Activated naive CD8-positive, alpha-beta T cell treated with anti-CD3 and anti-CD28 coated beads, Interleukin-2, amount 10 ng/mL, durations not matched to agents 7 days and 5 days (primary cell): ENCODE data around the gene APRT. TPM values are rescaled to one million over a fixed set of nuclear protein-coding genes. Genes with fewer than 3 reads are reported as not detected.
"Not testable (repeated sequence)": the region's sequence is repeated elsewhere in the genome, so short reads cannot be mapped to it uniquely, and the experiment has no call there.

Source experiments
- ATAC-seq: fragments of 150-1000 bp; cut with Tn5 transposase; one replicate; pipeline ENCODE4 v1.10.0; 2021; ENCODE audit warnings: low read depth, moderate library complexity
- POLR2A ChIA-PET: fragments of 350-600 bp; sonication (Branson Sonifier 250); formaldehyde crosslinking; loops from one replicate; lab custom pipeline; 2021; ENCODE audit warnings: antibody characterized with exemption; lab: Charles Lee
- DNase-seq: peaks from one replicate; pipeline ENCODE4 v3.0.0; 2021
- H3K27ac Mint-ChIP-seq: one replicate; pipeline ENCODE4 v1.8.0; 2022; ENCODE audit warnings: mild to moderate bottlenecking, mixed read lengths
- H3K27me3 Mint-ChIP-seq: one replicate; pipeline ENCODE4 v1.8.0; 2022; ENCODE audit warnings: mild to moderate bottlenecking, moderate library complexity, mixed read lengths
- H3K36me3 Mint-ChIP-seq: one replicate; pipeline ENCODE4 v1.8.0; 2021; ENCODE audit warnings: mild to moderate bottlenecking, mixed read lengths
- H3K4me1 Mint-ChIP-seq: one replicate; pipeline ENCODE4 v1.8.0; 2021; ENCODE audit warnings: mixed read lengths
- H3K4me3 Mint-ChIP-seq: one replicate; pipeline ENCODE4 v1.8.0; 2022; ENCODE audit warnings: mild to moderate bottlenecking, moderate library complexity, mixed read lengths
- H3K9me3 Mint-ChIP-seq: one replicate; pipeline ENCODE4 v1.8.0; 2021; ENCODE audit warnings: mixed read lengths
- total RNA-seq, 2 experiments: library from RNA; stranded (reverse); gene quantifications; one replicate each; pipeline ENCODE4 v1.2.3, GENCODE V29; 2021

Gene APRT
- total RNA-seq, 2 experiments from 2014 or later: 124 to 139 TPM

DNA sequence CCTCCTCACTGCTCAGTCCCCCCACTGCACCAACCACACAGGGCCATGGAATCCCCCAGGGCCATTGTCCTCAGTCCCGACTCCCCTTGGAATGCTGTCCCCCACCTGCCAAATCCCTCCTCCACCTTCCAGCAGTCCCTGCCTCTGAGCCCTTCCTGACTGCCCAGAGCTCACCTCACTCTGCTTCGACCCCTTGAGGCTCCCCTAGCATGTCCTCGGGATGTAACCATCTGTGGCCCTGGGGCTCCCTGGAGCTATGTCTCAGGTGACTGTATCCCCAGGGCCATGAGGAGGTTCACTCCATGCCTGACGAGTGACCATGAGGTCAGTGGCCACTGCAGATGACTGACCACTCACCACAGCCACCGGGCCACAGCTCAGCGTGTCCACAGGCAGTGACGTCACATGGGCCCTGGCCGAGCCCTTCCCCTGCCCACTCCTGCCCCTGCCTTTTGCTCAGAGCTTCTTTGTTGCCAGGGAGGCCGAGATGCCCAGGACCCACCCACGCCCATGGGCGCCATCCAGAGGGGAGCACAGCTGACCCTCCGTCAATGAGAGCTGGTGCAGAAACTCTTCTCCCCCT lies 19.0 kb downstream of the APRT start:
- POLR2A ChIA-PET: interaction anchor here (1.7 to 3.4 kb wide), 3 partner anchors 8 to 90 kb away, joined by 5 to 14 read pairs (median 7); partner anchors contain the start of gene PIEZO1
- Mint-ChIP-seq H3K36me3 (no peaks in the 10 kb centered on the region), H3K9me3 (no peaks in the 10 kb centered on the region), H3K4me1 (peaks cover 39% of the 10 kb centered on the region), H3K4me3 (peak overlapping the region; percentile 50), H3K27ac (peak overlapping the region; percentile 75), H3K27me3 (no peaks in the 10 kb centered on the region)
- no peak for ATAC-seq
- no peak for DNase-seq

DNA sequence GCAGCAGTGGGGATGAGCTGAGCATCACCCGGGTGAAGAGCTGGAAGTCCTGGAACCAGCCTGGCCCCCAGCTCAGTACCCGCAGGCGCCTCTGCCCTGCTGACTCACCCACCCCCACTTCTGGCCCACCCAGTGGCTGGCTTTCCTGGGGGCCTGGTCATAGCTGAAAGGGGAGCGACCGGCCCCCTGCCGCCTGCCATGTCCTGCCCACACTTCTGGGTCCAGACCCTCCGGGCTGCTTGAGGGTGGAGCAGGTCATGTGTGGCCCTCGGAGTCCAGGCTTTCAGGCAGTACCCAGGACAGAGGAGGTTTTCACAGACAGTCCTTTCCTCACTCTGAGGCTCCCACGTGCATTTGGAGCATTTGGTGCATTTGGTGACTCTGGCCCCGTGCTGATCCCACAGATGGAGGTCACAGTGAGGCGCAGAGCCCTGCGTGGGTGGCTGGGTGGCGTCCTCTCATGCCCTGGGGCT lies 19.6 kb downstream of the APRT start:
- Mint-ChIP-seq H3K27ac (peak overlapping the region; percentile 75), H3K4me1 (peaks cover 39% of the 10 kb centered on the region), H3K9me3 (no peaks in the 10 kb centered on the region), H3K36me3 (no peaks in the 10 kb centered on the region), H3K27me3 (no peaks in the 10 kb centered on the region), H3K4me3 (no peak overlapping the region)
- DNase-seq: no peak
- POLR2A ChIA-PET: interaction anchor here (1.8 kb wide), 1 partner anchor 88 kb away, joined by 7 read pairs; no protein-coding TSS in a partner anchor
- ATAC-seq: no peak

DNA sequence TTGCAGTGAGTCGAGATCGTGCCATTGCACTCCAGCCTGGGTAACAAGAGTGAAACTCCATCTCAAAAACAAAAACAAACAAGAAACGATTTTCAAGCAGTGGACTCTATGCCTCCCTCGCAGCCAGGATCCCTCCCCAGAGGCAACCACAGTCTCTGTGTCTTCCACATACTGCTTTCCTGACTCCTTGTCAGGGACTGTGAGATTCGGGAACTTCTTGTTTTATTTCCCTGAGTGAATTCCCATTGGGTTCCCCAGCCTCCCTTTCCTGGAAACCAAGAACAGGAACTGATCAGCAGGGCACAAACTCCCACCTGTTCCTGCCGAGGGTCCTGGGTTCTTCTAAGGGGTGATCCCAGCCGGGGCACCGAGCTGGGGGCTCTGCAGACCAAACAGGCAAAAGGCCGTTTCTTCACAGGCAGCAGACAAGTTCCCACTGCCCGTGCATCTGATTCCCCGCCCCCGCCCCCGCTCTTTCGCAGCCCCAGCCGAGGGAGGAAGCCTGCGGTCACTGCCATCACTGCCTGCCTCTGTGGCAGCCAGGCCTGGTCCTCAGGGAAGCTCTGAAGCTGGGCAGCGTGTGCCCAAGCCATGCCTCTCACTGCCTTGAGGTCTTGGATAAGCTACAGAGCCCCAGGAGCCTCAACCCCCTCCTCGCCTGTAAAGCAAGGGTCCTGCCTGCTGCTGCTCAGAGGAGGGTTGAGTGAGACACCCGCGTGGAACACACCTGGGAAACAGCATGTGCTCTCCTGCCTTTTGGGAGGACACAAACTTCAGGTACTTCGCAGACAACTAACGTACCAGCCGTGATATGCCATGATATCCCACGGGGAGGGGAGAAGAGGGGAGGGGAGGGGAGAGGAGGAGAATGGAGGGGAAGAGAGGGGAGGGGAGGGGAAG lies 21.2 kb downstream of the APRT start:
- Mint-ChIP-seq H3K27ac (peak overlapping the region; percentile 94), H3K27me3 (no peaks in the 10 kb centered on the region), H3K36me3 (no peaks in the 10 kb centered on the region), H3K9me3 (no peaks in the 10 kb centered on the region), H3K4me1 (peaks cover 39% of the 10 kb centered on the region), H3K4me3 (peak overlapping the region; percentile 77)
- DNase-seq: peak; percentile 70
- peak; percentile 58 for ATAC-seq
- POLR2A ChIA-PET: no interaction called here

DNA sequence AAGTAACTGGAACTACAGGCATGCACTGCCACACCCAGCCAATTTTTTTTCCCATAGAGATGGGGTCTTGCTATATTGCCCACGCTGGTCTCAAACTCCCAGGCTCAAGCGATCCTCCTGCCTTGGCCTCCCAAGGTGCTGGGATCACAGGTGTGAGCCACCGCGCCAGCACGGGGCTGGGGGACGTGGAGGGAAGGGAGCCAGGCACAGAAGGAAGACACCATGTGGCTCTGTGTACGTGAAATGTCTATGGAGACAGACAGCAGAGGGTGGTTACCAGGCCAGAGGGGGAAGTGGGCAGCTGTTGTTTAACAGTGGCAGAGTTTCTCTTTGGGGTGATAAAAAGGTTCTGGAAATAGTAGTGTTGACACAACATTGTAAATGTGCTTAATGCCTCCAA lies 22.1 kb downstream of the APRT start:
- ATAC-seq (no peak), DNase-seq (no peak)
- Mint-ChIP-seq H3K9me3 (no peaks in the 10 kb centered on the region), H3K4me3 (peak overlapping the region; percentile 77), H3K36me3 (no peaks in the 10 kb centered on the region), H3K4me1 (peaks cover 30% of the 10 kb centered on the region), H3K27ac (peak overlapping the region; percentile 94), H3K27me3 (no peaks in the 10 kb centered on the region)
- POLR2A ChIA-PET: no interaction called here

DNA sequence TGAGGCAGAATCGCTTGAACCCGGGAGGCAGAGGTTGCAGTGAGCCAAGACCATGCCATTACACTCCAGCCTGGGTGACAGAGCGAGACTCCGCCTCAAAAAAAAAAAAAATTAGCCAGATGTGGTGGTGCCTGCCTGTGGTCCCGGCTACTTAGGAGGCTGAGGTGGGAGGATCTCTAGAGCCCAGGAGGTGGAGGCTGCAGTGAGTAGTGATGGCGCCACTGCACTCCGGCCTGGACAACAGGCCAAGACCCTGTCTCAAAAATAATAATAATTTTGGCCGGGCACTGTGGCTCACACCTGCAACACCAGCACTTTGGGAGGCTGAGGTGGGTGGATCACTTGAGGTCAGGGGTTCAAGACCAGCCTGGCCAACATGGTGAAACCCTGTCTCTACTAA lies 23.0 kb downstream of the APRT start:
- ATAC-seq, POLR2A ChIA-PET, H3K27me3 Mint-ChIP-seq, DNase-seq, H3K4me3 Mint-ChIP-seq, H3K27ac Mint-ChIP-seq, H3K9me3 Mint-ChIP-seq, H3K36me3 Mint-ChIP-seq: not testable (repeated sequence)
- peaks cover 27% of the 10 kb centered on the region for H3K4me1 Mint-ChIP-seq

DNA sequence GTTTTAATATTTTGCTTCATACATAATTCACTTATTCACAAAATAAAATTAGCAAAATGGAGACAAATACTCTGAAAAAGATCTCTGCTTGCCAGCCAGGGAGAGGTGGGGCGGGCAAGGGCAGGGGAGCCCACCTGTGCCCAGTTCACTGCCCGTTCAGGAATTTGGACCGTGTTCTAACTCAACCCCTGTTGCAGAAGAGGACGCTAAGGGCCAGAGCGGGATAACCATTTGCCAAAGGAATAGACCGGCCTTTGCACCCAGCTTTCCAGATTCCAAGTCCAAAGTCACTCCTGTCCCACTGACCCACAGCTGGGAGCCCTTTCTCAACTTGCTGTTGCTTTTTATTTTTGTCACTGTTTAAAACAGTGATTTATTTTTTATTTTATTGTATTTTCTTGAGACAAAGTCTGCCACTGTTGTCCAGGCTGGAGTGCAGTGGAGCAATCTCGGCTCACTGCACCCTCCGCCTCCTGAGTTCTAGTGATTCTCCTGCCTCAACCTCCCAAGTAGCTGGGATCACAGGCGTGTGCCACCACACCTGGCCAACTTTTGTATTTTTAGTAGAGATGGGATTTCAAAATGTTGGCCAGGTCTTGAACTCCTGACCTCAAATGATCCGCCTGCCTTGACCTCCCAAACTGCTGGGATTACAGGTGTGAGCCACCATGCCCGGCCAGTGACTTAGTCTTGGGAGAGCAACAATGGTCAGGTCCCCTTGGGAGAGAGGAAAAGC lies 24.0 kb downstream of the APRT start:
- H3K27me3 Mint-ChIP-seq: no peaks in the 10 kb centered on the region
- H3K27ac Mint-ChIP-seq: no peak overlapping the region
- H3K9me3 Mint-ChIP-seq: no peaks in the 10 kb centered on the region
- no peak for ATAC-seq
- peaks cover 28% of the 10 kb centered on the region for H3K4me1 Mint-ChIP-seq
- POLR2A ChIA-PET: interaction anchor here (1.0 kb wide), 1 partner anchor 86 kb away, joined by 3 read pairs; no protein-coding TSS in a partner anchor
- no peaks in the 10 kb centered on the region for H3K36me3 Mint-ChIP-seq
- no peak overlapping the region for H3K4me3 Mint-ChIP-seq
- no peak for DNase-seq

DNA sequence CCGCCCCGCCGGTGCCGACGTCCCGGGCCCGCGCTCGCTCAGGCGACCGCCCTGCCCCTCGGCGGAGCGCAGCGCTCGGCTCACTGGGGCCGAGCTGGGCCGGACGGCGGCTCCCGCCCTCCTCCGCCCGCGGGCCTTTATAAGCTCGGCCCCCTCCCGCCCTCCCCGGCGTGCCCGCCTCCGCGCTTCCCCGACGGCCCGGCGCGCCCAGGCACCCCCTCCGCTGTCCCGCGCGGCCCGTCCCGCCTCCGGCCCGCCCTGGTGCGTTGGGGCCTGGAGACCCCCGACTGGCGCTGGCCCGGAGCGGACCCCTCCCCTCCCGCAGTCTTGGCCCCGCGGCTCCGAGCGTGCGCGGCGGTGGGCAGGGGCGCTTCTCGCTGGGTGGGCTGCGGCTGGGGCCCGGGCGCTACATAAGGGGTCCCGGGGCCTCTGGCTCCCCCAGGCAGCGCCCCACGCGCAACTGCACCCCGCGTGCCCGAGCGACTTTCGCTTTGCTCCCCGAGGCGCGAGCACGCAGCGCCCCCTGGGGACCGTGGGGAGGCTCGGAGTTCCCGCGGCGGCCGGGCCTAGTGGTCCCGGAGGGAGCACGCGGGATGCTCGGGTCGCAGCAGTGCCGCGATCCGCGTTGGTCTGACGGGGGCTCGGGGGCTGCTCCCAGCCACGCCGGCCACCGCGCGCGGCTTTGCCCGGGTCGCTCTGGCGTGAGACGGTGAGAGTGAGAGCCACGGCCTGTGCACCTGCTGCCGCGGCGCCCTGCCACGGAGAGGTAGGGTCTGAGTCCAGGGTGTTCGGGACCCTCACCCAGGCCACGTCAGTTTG lies 26.4 kb downstream of the APRT start, which contains the start of gene PIEZO1:
Gene PIEZO1 (minus strand): TSS at position 115 of the 819 bp plus-strand sequence. CDS start 256 bp downstream, outside the sequence.
- Mint-ChIP-seq H3K4me1 (peaks cover 42% of the 10 kb centered on the region), H3K36me3 (no peaks in the 10 kb centered on the region), H3K27me3 (no peaks in the 10 kb centered on the region), H3K27ac (peak within 1 kb of the TSS; percentile 90), H3K4me3 (peak within 1 kb of the TSS; percentile 75), H3K9me3 (no peaks in the 10 kb centered on the region)
- ATAC-seq: peak; percentile 41
- peak; percentile 90 for DNase-seq
- POLR2A ChIA-PET: interaction anchor here (0.6 to 2.3 kb wide), 8 partner anchors 9 to 50 kb away, joined by 3 to 14 read pairs (median 5); partner anchors contain the start of gene APRT

DNA sequence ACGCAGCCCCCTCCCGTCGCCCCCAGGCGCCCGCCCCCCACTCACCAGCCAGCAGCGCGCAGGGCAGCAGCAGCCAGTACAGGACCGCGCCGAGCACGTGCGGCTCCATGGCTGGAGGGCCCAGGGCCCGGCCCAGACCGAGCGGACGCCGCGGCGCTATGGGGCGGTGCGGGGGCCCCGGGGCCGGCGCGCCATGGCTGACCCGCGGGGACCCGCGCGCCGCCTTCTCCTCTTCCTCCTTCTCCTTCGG lies 26.9 kb downstream of the APRT start:
- no peak for DNase-seq
- POLR2A ChIA-PET: interaction anchor here (0.7 to 2.3 kb wide), 7 partner anchors 9 to 48 kb away, joined by 3 to 14 read pairs (median 5); partner anchors contain the start of gene APRT
- no peaks in the 10 kb centered on the region for H3K27me3 Mint-ChIP-seq
- H3K9me3 Mint-ChIP-seq: no peaks in the 10 kb centered on the region
- H3K4me1 Mint-ChIP-seq: peaks cover 39% of the 10 kb centered on the region
- no peaks in the 10 kb centered on the region for H3K36me3 Mint-ChIP-seq
- peak; percentile 6 for ATAC-seq
- H3K27ac Mint-ChIP-seq: no peak overlapping the region
- H3K4me3 Mint-ChIP-seq: peak overlapping the region; percentile 13

DNA sequence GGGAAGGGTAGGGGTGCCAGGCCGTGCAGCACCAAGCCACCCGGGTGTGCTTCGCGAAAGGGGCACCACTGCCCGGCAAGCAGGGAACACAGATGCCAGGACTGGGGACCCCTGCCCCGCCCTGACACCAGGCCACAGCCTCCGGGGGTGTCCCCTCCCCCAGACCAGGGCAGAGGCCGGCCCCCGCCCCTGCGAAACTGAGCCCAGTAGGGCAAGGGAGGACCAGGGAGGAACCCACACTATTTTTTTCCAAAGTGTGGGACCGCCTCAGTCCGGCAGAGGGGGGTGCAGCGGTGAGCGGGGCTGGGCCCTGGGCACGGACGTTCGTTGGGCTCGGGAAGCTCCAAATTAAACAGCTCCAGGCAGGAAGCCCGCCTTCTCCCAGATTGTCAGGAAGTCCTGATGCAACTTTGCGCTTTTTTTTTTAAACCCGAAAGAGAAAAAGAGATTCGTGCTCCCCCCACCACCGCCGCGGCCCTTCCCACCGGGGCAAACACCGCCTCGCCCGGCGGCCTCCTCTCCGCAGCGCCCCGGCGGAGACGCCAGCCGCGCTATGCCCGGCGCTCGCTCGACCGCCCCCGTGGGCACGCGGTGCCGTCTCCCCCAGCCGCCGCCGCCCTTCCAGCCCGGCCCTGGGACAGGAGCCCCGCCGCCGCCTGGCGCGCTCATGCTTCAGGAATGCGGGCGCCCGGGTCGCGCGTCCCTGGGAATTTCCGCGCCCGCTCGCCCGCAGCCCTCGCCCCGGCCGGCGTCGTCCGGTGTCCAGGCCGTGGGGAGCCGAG lies 27.5 kb downstream of the APRT start:
- Mint-ChIP-seq H3K9me3 (no peaks in the 10 kb centered on the region), H3K4me1 (peaks cover 35% of the 10 kb centered on the region), H3K4me3 (peak overlapping the region; percentile 75), H3K36me3 (no peaks in the 10 kb centered on the region), H3K27me3 (no peaks in the 10 kb centered on the region), H3K27ac (peak overlapping the region; percentile 90)
- DNase-seq (peak; percentile 69), ATAC-seq (peak; percentile 18)
- POLR2A ChIA-PET: interaction anchor here (1.3 to 2.3 kb wide), 6 partner anchors 10 to 47 kb away, joined by 4 to 14 read pairs (median 9); partner anchors contain the start of gene APRT

DNA sequence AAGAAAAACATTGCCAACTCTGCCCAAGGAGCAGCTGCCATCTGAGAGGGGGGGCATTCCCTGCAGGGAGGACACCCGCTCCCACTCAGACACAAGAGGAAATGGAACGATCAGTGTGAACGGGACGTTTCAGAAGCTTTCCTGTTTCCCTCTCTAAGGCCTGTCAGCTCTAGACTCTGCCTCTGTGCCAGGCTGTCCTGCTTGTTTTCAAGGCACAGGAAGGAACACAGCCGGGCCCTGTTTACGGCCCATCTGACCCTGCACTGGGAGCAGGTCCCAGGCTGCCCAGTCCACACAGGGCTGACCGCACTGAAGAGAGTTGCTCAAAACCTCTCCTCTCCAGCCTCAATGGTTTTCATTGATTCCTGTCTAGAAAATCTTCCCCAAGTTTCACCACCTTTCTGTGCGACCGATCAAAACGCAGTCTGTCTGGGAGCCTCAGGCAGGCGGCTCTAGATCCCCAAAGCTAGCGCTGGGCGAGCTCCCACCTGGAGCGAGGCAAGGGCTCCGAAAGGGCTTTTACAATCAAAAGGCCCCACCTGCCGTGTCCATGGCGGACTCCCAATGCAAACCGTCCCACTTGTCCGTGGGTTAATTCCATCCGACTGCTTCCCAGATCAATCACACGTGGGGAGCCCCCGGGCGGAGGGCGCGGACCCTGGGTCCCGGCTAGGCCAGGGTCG lies 28.2 kb downstream of the APRT start:
- H3K36me3 Mint-ChIP-seq: no peaks in the 10 kb centered on the region
- peaks cover 35% of the 10 kb centered on the region for H3K4me1 Mint-ChIP-seq
- H3K27me3 Mint-ChIP-seq: no peaks in the 10 kb centered on the region
- H3K27ac Mint-ChIP-seq: peak overlapping the region; percentile 76
- DNase-seq (peak; percentile 39), ATAC-seq (no peak)
- no peaks in the 10 kb centered on the region for H3K9me3 Mint-ChIP-seq
- H3K4me3 Mint-ChIP-seq: peak overlapping the region; percentile 75
- POLR2A ChIA-PET: interaction anchor here (0.7 to 2.3 kb wide), 10 partner anchors 11 to 434 kb away, joined by 3 to 14 read pairs (median 5); partner anchors contain the start of genes APRT and ZNF778
